ENCODE data around the gene NPHP4. TPM values are rescaled to one million over a fixed set of nuclear protein-coding genes. Genes with fewer than 3 reads are reported as not detected.

Gene NPHP4
- total RNA-seq, 1 donor from 2014 or later = 8.2 TPM

DNA sequence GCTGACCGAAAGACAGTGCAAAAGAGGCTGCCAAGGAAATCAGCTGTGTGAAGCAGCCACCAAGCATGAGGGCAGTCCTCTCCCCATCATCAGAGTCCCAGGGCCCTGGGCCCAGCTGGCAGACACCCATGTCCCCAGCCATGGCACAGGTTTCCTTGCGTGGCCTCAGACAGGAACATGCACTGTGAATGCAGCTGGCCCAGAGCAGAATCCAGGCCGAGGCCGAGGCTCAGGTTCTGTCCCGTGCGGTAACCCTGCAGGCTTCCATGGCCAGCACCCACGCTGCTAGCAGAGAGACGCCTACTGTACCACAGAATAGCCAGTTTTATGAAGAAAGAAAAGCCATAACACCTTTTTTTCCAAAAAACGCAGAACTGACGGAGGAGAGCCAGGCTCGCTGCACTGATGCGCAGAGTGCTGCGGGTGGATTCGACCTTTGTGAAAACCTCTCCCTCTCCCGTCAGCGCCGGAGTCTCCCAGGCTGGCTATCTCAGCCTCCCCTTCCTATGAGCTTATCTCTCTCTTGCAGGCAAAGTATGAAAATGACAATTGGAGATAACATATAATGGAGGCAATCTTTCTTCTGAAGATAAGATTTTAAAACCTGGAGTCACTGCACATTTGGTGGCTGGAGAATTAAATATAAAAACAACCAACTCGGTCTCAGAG, 106.6 kb downstream of the NPHP4 start:
- no peak overlapping the region for H3K27ac ChIP-seq
- H3K4me3 ChIP-seq = no peak overlapping the region
- H3K27me3 ChIP-seq = no peaks in the 10 kb centered on the region
- peaks cover 17 to 37% of the 10 kb centered on the region in 2 donors for H3K36me3 ChIP-seq
- no peak for DNase-seq (ENCODE audit: low spot score in 2 of 2)
- intact Hi-C loops (cut with DNase I) = no loop called here
- H3K4me1 ChIP-seq = no peaks in the 10 kb centered on the region
- TF ChIP-seq, protein P1, sequence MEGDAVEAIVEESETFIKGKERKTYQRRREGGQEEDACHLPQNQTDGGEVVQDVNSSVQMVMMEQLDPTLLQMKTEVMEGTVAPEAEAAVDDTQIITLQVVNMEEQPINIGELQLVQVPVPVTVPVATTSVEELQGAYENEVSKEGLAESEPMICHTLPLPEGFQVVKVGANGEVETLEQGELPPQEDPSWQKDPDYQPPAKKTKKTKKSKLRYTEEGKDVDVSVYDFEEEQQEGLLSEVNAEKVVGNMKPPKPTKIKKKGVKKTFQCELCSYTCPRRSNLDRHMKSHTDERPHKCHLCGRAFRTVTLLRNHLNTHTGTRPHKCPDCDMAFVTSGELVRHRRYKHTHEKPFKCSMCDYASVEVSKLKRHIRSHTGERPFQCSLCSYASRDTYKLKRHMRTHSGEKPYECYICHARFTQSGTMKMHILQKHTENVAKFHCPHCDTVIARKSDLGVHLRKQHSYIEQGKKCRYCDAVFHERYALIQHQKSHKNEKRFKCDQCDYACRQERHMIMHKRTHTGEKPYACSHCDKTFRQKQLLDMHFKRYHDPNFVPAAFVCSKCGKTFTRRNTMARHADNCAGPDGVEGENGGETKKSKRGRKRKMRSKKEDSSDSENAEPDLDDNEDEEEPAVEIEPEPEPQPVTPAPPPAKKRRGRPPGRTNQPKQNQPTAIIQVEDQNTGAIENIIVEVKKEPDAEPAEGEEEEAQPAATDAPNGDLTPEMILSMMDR (IDR thresholded peaks at IDR 0.05) = no peak
- H3K9me3 ChIP-seq = no peaks in the 10 kb centered on the region

DNA sequence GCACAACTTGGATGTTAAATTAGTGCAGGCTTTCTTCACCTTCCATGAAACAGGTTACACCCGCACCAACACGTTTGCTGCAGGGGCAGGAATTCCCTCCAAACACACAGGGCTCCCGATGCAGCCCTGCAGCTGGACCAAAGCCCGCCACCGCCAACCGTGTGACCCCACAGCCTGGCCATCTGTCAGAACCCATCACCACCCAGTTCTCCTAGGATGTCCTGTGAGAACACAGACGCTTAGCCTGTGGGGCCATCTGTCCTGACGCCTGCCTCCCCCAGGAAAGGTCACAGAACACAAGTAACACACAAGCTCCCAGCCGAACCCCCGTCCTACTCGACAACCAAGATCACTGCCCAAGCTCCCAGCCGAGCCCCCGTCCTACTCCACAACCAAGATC, 108.1 kb downstream of the NPHP4 start:
- no peak for DNase-seq (ENCODE audit: low spot score in 2 of 2)
- Histone ChIP-seq H3K4me3 (no peak overlapping the region), H3K36me3 (peaks cover 25 to 52% of the 10 kb centered on the region in 2 donors), H3K4me1 (no peaks in the 10 kb centered on the region), H3K27me3 (no peaks in the 10 kb centered on the region), H3K27ac (no peak overlapping the region), H3K9me3 (no peaks in the 10 kb centered on the region)
- TF ChIP-seq, protein P1 (IDR thresholded peaks at IDR 0.05) = no peak
- intact Hi-C loops (cut with DNase I) = no loop called here

DNA sequence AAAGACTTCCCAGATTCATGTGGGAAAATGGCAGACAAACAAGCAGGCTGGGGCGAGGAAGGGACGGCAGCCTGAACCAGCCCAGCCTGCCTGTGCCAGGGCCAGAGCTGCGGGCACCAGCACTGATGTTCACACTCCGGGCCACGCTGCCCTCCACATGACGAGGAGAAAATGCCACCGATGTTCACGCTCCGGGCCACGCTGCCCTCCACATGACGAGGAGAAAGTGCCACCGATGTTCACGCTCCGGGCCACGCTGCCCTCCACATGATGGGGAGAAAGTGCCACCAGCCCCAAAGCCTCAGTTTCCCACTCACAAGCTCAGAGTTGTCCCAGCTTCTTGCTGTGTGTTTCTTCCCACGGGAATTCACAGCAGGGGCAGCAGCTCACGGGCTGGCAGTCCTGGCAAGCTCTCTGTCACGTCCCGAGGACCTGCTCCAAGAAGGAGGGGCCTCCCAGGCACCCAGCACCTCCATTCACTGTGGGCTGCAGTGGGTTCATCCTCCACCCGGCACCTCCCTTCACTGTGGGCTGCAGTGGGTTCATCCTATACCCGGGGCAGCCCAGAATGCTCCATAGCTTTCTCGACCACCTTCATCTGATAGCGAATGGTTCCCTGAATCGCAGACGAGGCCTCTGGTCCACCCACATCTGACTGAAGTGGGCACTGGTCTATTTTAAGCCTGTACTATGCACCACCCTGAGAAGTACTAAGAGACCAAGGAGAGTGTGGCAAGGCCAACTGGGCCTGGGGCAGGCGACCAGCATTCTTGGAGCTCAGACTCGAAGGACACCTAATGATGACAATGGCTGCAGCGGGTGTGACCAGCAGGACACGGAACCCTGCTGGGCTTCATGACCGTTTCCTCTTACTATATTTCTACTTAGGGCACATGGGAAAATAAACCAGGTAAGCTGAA, 108.8 kb downstream of the NPHP4 start:
- Histone ChIP-seq H3K27me3 (no peaks in the 10 kb centered on the region), H3K4me3 (no peak overlapping the region), H3K27ac (no peak overlapping the region), H3K36me3 (peaks cover 28 to 59% of the 10 kb centered on the region in 2 donors), H3K9me3 (no peaks in the 10 kb centered on the region), H3K4me1 (no peaks in the 10 kb centered on the region)
- DNase-seq (ENCODE audit: low spot score in 2 of 2) = no peak
- intact Hi-C loops (cut with DNase I) = no loop called here
- TF ChIP-seq, protein P1 (IDR thresholded peaks at IDR 0.05) = no peak

GRCh38 chr1:5882367-5883128, 109.7 kb downstream of the NPHP4 start:
- intact Hi-C loops (cut with DNase I) = no loop called here
- Histone ChIP-seq H3K4me3 (no peak overlapping the region), H3K27ac (no peak overlapping the region), H3K27me3 (no peaks in the 10 kb centered on the region), H3K4me1 (no peaks in the 10 kb centered on the region), H3K36me3 (peaks cover 28 to 59% of the 10 kb centered on the region in 2 donors), H3K9me3 (no peaks in the 10 kb centered on the region)
- DNase-seq (ENCODE audit: low spot score in 2 of 2) = no peak
- TF ChIP-seq, protein P1 (IDR thresholded peaks at IDR 0.05) = no peak

- H3K4me3 ChIP-seq = no peak overlapping the region
- intact Hi-C loops (cut with DNase I) = no loop called here
- H3K4me1 ChIP-seq = no peaks in the 10 kb centered on the region
- peaks cover 28 to 60% of the 10 kb centered on the region in 2 donors for H3K36me3 ChIP-seq
- no peak for DNase-seq (ENCODE audit: low spot score in 2 of 2)
- no peak overlapping the region for H3K27ac ChIP-seq
- no peaks in the 10 kb centered on the region for H3K9me3 ChIP-seq
- TF ChIP-seq, protein P1 (IDR thresholded peaks at IDR 0.05) = no peak
- H3K27me3 ChIP-seq = no peaks in the 10 kb centered on the region
Measured at GRCh38 chr1:5881526-5882222, 110.6 kb downstream of the NPHP4 start.
